Esophagus muscularis mucosa (tissue), 4 donors: Measurements from ENCODE around the gene VSIG4.

Experiments used
- EP300 ChIP-seq: sonication (generic); formaldehyde crosslinking; IDR thresholded peaks from one replicate; pipeline ENCODE4 v1.6.1; 2017; ENCODE audit warnings: antibody characterized with exemption
- POLR2A ChIP-seq: fragments of 450-650 bp; IDR thresholded peaks from one replicate; pipeline ENCODE4 v1.6.1; 2017; ENCODE audit warnings: antibody characterized with exemption, moderate library complexity, mild to moderate bottlenecking, low read depth
- POLR2AphosphoS5 ChIP-seq, 2 donors: sonication (generic); formaldehyde crosslinking; IDR thresholded peaks; one replicate each; pipeline ENCODE4 v1.6.1; 2017; ENCODE audit warnings: antibody characterized with exemption in 2 of 2
- TF ChIP-seq, protein P1 (sequence below), 3 experiments: fragments of 200-600 bp in 2 of 3; fragments of 450-650 bp in 1 of 3; sonication (generic) in 2 of 3; IDR thresholded peaks; one replicate each; pipeline ENCODE4 v1.5.1; 2017 to 2019; ENCODE audit warnings: antibody characterized with exemption in 3 of 3, mild to moderate bottlenecking in 2 of 3, moderate library complexity in 1 of 3

DNA sequence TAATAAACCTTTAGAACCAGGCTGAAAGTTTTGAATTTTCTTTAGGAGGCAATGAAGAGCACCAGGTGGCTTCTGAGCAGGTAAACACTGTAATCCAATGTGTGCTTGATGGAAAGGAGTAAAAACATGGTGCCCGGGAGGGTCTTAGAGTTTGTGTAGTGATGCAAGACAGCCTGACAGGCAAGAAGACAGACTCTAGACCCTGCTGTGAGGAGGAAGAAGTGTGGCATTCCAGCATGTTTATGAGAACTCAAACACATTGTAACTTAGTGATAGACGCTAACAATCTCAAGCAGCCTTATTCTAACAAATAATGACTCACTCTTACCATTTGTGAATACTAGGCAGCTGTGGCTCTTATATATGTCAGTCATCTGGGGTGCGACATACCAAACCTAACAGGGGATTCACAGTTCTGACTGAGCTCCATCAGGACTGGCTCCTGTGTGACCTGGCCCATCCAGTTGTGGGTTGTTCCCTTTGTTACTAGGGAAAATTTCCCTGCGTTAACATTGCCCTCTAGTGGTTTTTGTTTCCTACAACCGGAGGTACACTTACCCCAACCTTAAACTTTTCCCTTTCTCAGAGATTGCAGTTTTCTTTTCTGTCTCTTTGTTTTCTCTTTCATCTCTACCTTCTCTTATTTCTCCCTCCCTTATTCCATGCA, 53.8 kb downstream of the VSIG4 start:
- TF ChIP-seq POLR2A (no peak), EP300 (no peak), POLR2AphosphoS5 (IDR thresholded peaks at IDR 0.05) (no peak)
- TF ChIP-seq, protein P1, sequence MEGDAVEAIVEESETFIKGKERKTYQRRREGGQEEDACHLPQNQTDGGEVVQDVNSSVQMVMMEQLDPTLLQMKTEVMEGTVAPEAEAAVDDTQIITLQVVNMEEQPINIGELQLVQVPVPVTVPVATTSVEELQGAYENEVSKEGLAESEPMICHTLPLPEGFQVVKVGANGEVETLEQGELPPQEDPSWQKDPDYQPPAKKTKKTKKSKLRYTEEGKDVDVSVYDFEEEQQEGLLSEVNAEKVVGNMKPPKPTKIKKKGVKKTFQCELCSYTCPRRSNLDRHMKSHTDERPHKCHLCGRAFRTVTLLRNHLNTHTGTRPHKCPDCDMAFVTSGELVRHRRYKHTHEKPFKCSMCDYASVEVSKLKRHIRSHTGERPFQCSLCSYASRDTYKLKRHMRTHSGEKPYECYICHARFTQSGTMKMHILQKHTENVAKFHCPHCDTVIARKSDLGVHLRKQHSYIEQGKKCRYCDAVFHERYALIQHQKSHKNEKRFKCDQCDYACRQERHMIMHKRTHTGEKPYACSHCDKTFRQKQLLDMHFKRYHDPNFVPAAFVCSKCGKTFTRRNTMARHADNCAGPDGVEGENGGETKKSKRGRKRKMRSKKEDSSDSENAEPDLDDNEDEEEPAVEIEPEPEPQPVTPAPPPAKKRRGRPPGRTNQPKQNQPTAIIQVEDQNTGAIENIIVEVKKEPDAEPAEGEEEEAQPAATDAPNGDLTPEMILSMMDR (IDR thresholded peaks at IDR 0.05): peak; percentile 45 to 60 (median 56)
